NCI-H2196 treated with DMSO at 0.1 percent for 48 hours (cell line): ENCODE measurements around the gene KRT2.

Source experiments
- DNase-seq: peaks from one replicate; lab custom pipeline; 2025; ENCODE audit not compliant: unreplicated experiment; lab: John Stamatoyannopoulos, UW

KRT2 gene

GRCh38 chr12:52600941-52601481, 51.0 kb downstream of the KRT2 start, which contains the start of gene KRT72:
Gene KRT72, minus strand, starts transcription at chr12:52601463. Its CDS starts 11 bp downstream, at chr12:52601452.
- no peak for DNase-seq

- no peak for DNase-seq
These were observed 51.5 kb downstream of the KRT2 start for GRCh38 chr12:52600475-52600874.

- no peak for DNase-seq
These were observed 51.9 kb downstream of the KRT2 start for GRCh38 chr12:52600071-52600470.

GRCh38 chr12:52598966-52599365, 53.0 kb downstream of the KRT2 start:
- no peak for DNase-seq
